EL (cell line): ENCODE measurements around the gene PIH1D2.
"Not testable (repeated sequence)": the region's sequence is repeated elsewhere in the genome, so short reads cannot be mapped to it uniquely, and the experiment has no call there.

ENCODE experiments used
- DNase-seq: peaks from one replicate; pipeline ENCODE4 v3.0.0-alpha.2; 2016

PIH1D2 gene

GRCh38 chr11:112050721-112051120 is 23.1 kb downstream of the PIH1D2 start:
- DNase-seq: no peak

- no peak for DNase-seq
These were observed 24.0 kb downstream of the PIH1D2 start for GRCh38 chr11:112049777-112050176.

- not testable (repeated sequence) for DNase-seq
These were observed 25.6 kb downstream of the PIH1D2 start for GRCh38 chr11:112048256-112048655.

- not testable (repeated sequence) for DNase-seq
These were observed 27.2 kb downstream of the PIH1D2 start for GRCh38 chr11:112046647-112047046.

- no peak for DNase-seq
These were observed 28.9 kb downstream of the PIH1D2 start for GRCh38 chr11:112044961-112045360.

- no peak for DNase-seq
These were observed 30.9 kb downstream of the PIH1D2 start for GRCh38 chr11:112042961-112043304.

GRCh38 chr11:112042161-112042960 is 31.5 kb downstream of the PIH1D2 start:
- peak; percentile 67 for DNase-seq

GRCh38 chr11:112037527-112037926 is 36.3 kb downstream of the PIH1D2 start:
- no peak for DNase-seq

- no peak for DNase-seq
These were observed 39.9 kb downstream of the PIH1D2 start for GRCh38 chr11:112033902-112034301.

GRCh38 chr11:112029460-112029859 is 44.4 kb downstream of the PIH1D2 start:
- DNase-seq: no peak

GRCh38 chr11:112026784-112027410 is 46.9 kb downstream of the PIH1D2 start:
- DNase-seq: not testable (repeated sequence)

- peak; percentile 30 for DNase-seq
These were observed 48.1 kb downstream of the PIH1D2 start for GRCh38 chr11:112025707-112026106.

GRCh38 chr11:112024773-112025678 is 48.8 kb downstream of the PIH1D2 start, which contains the start of gene DLAT:
DLAT (plus strand) TSS chr11:112025408; CDS start chr11:112025473, 65 bp downstream.
- peak; percentile 79 for DNase-seq

- no peak for DNase-seq
These were observed 49.5 kb downstream of the PIH1D2 start for GRCh38 chr11:112024178-112024772.

- no peak for DNase-seq
These were observed 50.7 kb downstream of the PIH1D2 start for GRCh38 chr11:112023104-112023503.

- no peak for DNase-seq
These were observed 54.8 kb downstream of the PIH1D2 start for GRCh38 chr11:112019066-112019465.
